ENCODE results near the gene LSG1. TPM values are rescaled to one million over a fixed set of nuclear protein-coding genes. Genes with fewer than 3 reads are reported as not detected.

Gene LSG1
- total RNA-seq, 1 experiment from 2014 or later: 45.8 TPM

DNA sequence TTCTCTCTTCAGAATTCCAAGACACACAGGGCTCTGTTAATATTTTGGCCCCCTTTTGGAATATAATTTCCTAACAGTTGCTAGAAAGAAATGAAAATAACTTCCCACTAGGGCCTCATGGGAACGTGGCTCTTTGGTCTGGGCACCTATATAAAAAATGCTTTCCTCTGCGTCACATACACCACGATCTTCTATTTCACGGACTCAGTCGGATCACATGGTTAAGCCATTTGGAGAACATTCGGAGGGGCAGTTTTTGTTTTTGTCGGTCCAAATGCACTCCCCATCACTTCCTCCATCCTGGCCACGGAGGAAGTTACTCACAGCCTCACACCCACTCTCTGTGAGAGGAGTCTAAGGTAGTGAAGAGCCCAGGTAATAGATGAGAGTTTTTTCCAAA, 59.8 kb downstream of the LSG1 start:
- H3K27ac Mint-ChIP-seq: no peak overlapping the region
- peaks cover 9% of the 10 kb centered on the region for H3K36me3 Mint-ChIP-seq
- H3K4me3 Mint-ChIP-seq: no peak overlapping the region
- 0 out of 2 replicates have a peak, but pooled peaks cover 7% of the 10 kb centered on the region for H3K9me3 Mint-ChIP-seq
- ChIA-PET POLR2A (interaction anchor here (0.6 kb wide), 1 partner anchor 512 kb away, joined by 3 read pairs; no protein-coding TSS in a partner anchor), CTCF (no interaction called here)
- TF ChIP-seq CREM (CRISPR knock-in tag; IDR thresholded peaks at IDR 0.05) (no peak), ZNF532 (CRISPR knock-in tag; IDR thresholded peaks at IDR 0.05; ENCODE audit: borderline replicate concordance) (no peak), ELF4 (CRISPR knock-in tag; IDR thresholded peaks at IDR 0.05; ENCODE audit: low read depth) (no peak), AR (CRISPR knock-in tag; IDR thresholded peaks at IDR 0.05) (no peak), SMAD3 (CRISPR knock-in tag; IDR thresholded peaks at IDR 0.05; ENCODE audit: borderline replicate concordance) (no peak), RELA (CRISPR knock-in tag; IDR thresholded peaks at IDR 0.05; ENCODE audit: borderline replicate concordance) (no peak), TEAD4 (CRISPR knock-in tag; IDR thresholded peaks at IDR 0.05) (no peak), SMAD4 (CRISPR knock-in tag; IDR thresholded peaks at IDR 0.05) (no peak), PRRX2 (CRISPR knock-in tag; IDR thresholded peaks at IDR 0.05) (no peak), NFYB (CRISPR knock-in tag; conservative IDR thresholded peaks at IDR 0.05; ENCODE audit: low read depth) (no peak), HMGA2 (CRISPR knock-in tag; IDR thresholded peaks at IDR 0.05) (no peak), FOXK1 (CRISPR knock-in tag; IDR thresholded peaks at IDR 0.05) (no peak), NFE2L1 (CRISPR knock-in tag; IDR thresholded peaks at IDR 0.05) (no peak), RORB (CRISPR knock-in tag; IDR thresholded peaks at IDR 0.05) (no peak), CBFB (CRISPR knock-in tag; IDR thresholded peaks at IDR 0.05; ENCODE audit: low read depth) (no peak), ZBTB43 (CRISPR knock-in tag; IDR thresholded peaks at IDR 0.05) (no peak)
- no peaks in the 10 kb centered on the region; the same call in 1 of the 2 replicates for H3K27me3 Mint-ChIP-seq (ENCODE audit: low read depth)
- DNase-seq (ENCODE audit: low spot score) (no peak), ATAC-seq (no peak)
- H3K4me1 Mint-ChIP-seq: peaks cover 7% of the 10 kb centered on the region; the same call in 1 of the 2 replicates

- ChIA-PET CTCF (interaction anchor here (1.0 to 1.3 kb wide), 2 partner anchors 23 to 139 kb away, joined by 3 to 4 read pairs; partner anchors contain the start of gene TMEM44), POLR2A (no interaction called here)
- Mint-ChIP-seq H3K27me3 (ENCODE audit: low read depth) (no peaks in the 10 kb centered on the region; the same call in 1 of the 2 replicates), H3K4me3 (no peak overlapping the region), H3K27ac (peak overlapping the region; percentile 83; the same call in 1 of the 2 replicates), H3K4me1 (peaks cover 7% of the 10 kb centered on the region; the same call in 1 of the 2 replicates), H3K9me3 (0 out of 2 replicates have a peak, but pooled peaks cover 7% of the 10 kb centered on the region), H3K36me3 (peaks cover 9% of the 10 kb centered on the region)
- no peak for DNase-seq (ENCODE audit: low spot score)
- no peak for ATAC-seq
- TF ChIP-seq E2F1 (CRISPR knock-in tag; IDR thresholded peaks at IDR 0.05): no peak
- TF ChIP-seq FOXJ3 (CRISPR knock-in tag; IDR thresholded peaks at IDR 0.05; ENCODE audit: borderline replicate concordance): no peak
- TF ChIP-seq, protein P1, sequence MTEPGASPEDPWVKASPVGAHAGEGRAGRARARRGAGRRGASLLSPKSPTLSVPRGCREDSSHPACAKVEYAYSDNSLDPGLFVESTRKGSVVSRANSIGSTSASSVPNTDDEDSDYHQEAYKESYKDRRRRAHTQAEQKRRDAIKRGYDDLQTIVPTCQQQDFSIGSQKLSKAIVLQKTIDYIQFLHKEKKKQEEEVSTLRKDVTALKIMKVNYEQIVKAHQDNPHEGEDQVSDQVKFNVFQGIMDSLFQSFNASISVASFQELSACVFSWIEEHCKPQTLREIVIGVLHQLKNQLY (CRISPR knock-in tag; IDR thresholded peaks at IDR 0.05): no peak
- TF ChIP-seq ZNF232 (CRISPR knock-in tag; IDR thresholded peaks at IDR 0.05): no peak
- TF ChIP-seq MYBL2 (CRISPR knock-in tag; IDR thresholded peaks at IDR 0.05): no peak
- TF ChIP-seq NR3C1 (CRISPR knock-in tag; conservative IDR thresholded peaks at IDR 0.05; ENCODE audit: low read depth): no peak
- no peak for TF ChIP-seq NR2C2 (CRISPR knock-in tag; IDR thresholded peaks at IDR 0.05)
- no peak for TF ChIP-seq GABPB1 (CRISPR knock-in tag; IDR thresholded peaks at IDR 0.05)
- TF ChIP-seq ZNF423 (CRISPR knock-in tag; IDR thresholded peaks at IDR 0.05): no peak
- TF ChIP-seq NFYB (CRISPR knock-in tag; conservative IDR thresholded peaks at IDR 0.05; ENCODE audit: low read depth): no peak
- TF ChIP-seq CDX4 (CRISPR knock-in tag; IDR thresholded peaks at IDR 0.05; ENCODE audit: borderline replicate concordance): no peak
- TF ChIP-seq ZNF219 (CRISPR knock-in tag; IDR thresholded peaks at IDR 0.05; ENCODE audit: borderline replicate concordance): no peak
These were observed 61.3 kb downstream of the LSG1 start for GRCh38 chr3:194610689-194611088.
